ENCODE measurements around the gene EML1. TPM values are rescaled to one million over a fixed set of nuclear protein-coding genes. Genes with fewer than 3 reads are reported as not detected.

Gene EML1
- total RNA-seq, 4 donors from 2014 or later = 11.0 to 57.5 (median 24.5) TPM

DNA sequence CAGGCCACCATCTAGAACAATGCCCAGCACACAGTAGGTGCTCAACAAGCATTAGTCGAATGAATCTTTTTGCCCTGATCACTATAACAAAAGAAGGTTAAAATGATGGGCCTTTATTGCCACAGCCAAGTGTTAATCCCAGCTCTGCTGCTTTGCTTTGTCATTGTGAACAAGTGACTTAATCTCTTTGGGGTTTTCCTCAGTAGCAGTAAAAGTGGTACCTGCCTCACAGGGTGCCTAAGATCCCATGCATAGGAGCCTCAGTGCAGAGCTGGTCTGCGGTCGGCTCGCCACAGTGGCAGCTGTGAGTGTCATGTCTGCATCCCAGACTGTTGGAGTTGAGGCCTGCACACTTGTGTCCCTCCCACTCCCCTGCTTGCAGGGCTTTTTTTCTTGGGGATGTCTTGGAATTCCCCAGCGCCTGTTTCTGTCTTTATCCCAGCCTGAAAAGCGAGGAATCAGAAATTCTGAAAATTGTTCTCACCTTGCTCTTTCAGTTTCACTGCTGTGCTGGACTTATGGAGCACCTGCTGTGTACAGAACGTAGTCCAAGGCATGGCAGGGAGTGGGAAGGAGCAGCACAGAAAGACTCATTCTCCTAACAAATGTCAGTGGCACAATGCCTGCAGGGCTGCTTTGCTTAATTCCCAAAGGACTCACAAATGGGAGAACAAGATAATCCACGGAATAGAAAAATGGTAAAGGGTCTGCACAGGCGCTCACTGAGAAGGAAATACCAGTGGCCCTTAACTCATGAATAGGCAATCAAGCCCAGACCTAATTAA lies 90.8 kb downstream of the EML1 start:
- TF ChIP-seq, protein P1, sequence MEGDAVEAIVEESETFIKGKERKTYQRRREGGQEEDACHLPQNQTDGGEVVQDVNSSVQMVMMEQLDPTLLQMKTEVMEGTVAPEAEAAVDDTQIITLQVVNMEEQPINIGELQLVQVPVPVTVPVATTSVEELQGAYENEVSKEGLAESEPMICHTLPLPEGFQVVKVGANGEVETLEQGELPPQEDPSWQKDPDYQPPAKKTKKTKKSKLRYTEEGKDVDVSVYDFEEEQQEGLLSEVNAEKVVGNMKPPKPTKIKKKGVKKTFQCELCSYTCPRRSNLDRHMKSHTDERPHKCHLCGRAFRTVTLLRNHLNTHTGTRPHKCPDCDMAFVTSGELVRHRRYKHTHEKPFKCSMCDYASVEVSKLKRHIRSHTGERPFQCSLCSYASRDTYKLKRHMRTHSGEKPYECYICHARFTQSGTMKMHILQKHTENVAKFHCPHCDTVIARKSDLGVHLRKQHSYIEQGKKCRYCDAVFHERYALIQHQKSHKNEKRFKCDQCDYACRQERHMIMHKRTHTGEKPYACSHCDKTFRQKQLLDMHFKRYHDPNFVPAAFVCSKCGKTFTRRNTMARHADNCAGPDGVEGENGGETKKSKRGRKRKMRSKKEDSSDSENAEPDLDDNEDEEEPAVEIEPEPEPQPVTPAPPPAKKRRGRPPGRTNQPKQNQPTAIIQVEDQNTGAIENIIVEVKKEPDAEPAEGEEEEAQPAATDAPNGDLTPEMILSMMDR (IDR thresholded peaks at IDR 0.05; ENCODE audit: low read depth) = no peak

DNA sequence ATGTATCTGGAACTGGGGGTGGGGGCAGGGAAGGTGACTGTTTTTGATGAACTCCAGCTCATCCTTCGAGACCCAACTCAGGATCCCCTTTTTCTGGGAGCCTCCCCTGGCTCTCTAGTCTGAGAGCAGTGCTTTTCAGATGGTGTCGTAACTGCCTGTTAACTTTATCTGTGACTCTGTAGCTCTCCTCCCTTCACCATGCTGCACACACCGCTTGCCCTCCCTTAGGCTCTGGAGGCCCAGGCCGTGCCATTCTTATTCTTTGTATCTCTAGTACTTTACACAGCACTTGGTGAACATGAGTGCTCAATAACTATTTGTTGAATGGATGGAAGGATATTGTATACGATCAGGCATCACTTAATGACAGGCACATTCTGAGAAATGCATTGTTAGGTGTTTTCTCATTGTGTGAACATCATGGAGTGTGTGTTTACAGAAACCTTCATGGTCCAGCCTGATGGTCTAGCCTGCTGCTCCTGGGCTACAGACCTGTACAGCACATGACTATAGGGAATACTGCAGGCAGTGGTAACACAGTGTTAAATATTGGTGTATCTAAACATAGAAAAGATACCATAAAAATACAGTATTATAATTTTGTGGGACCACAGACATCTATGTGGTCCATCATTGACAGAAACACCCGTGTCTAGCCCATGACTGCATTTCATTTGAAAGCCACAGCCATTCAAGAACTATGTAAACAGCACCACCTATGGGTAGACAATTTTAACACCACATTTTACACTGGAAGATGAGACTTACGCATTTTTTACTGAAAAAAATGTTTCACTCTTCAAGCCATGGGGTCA lies 91.8 kb downstream of the EML1 start:
- TF ChIP-seq, protein P1 (IDR thresholded peaks at IDR 0.05; ENCODE audit: low read depth) = no peak

DNA sequence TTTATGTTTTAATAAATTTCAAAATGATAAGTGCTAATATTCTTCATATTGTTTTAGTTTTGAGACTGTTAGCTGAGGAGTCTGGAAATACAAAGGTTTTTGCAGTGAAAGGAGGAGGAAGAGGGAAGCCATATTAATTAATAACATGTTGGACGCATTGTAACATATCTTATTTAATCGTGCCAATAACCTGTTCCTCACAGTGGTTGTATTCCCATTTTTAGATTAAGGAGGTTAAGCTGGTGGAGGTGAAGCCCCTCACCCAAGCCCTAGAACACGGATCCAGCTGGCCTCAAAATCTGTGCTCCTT lies 92.4 kb downstream of the EML1 start:
- TF ChIP-seq, protein P1 (IDR thresholded peaks at IDR 0.05; ENCODE audit: low read depth) = no peak

DNA sequence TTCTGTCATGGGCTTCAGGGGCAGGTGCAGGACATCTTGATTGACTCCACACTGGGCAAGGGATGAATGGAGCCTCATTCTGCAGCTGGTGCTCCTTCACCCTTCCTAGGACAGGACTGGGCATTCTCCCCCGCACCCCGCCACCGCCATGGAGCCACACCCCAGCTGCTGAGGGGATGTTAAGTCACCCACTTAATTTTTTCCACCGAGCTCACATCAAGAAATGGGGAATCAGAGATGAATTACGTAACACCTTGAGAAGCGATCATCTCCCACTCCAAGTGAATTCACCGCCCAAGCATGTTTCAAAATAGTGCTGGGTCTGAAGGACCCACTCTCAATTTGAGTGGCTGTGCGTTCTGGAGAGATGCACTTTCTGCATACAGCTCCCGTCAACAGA lies 94.2 kb downstream of the EML1 start:
- TF ChIP-seq, protein P1 (IDR thresholded peaks at IDR 0.05; ENCODE audit: low read depth) = no peak

DNA sequence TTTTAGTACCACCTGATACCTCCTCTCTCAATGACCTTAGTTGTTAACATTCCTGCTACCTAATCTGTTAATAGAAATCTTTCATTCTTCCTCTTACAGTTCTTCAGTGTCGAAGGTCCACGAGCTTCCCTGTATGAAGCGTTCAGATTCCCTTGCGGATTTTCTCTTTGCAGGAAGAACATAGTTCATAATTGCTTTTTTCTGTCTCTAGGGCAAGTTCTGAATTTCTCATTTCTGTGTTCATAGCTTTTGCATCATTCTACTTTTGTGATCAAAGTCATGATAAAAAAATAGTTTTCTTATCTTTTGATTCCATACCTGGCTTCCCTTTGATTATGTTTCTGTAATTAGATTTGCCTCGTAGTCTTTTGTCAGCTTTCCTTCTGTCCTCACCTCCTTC lies 94.9 kb downstream of the EML1 start:
- TF ChIP-seq, protein P1 (IDR thresholded peaks at IDR 0.05; ENCODE audit: low read depth) = no peak

DNA sequence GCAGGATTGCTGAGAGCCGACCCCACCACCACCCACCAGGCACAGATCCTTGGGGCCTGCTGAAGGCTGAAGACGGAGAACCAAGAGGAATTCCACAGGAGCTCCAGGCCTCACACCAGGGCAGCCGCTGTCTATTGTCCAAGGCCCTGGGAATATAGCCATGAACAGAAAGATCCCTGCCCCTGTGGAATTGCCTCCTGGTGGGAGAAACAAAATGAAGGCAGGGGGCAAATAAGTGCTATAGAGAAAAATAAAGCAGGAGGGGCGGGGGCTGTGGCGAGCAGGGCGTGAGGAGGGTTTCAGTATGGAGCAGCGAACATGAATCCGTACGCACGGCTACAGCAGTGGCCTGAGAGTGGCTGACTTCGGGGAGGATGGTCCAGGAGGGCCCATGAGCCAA lies 96.1 kb downstream of the EML1 start:
- TF ChIP-seq, protein P1 (IDR thresholded peaks at IDR 0.05; ENCODE audit: low read depth) = no peak

DNA sequence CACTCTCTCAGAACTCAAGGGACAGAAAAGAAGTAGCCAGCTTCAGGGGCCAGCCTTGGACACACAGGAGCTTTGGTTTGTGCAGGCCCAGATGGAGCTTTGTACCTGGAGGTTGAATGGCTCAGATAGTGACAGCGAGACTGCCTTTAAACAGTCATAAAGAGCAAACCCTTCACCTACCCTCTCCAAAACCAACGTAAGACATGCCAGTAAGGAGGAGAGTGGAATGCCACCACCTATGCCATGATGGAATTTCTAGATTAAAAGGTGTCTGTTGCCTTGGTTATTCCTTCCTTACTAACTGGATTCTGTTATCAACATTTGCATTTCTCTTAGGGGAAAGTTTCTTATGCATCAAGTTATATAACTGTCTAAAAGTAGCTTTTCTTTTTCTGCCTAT lies 98.1 kb downstream of the EML1 start:
- TF ChIP-seq, protein P1 (IDR thresholded peaks at IDR 0.05; ENCODE audit: low read depth) = no peak

Measured in subcutaneous adipose tissue (tissue), 4 donors.